D341Med (cell line): ENCODE data around the gene ASIC2.

Experiments
- DNase-seq: peaks from one replicate; pipeline ENCODE4 v3.0.0; 2012; ENCODE audit warnings: low spot score

ASIC2 gene

DNA sequence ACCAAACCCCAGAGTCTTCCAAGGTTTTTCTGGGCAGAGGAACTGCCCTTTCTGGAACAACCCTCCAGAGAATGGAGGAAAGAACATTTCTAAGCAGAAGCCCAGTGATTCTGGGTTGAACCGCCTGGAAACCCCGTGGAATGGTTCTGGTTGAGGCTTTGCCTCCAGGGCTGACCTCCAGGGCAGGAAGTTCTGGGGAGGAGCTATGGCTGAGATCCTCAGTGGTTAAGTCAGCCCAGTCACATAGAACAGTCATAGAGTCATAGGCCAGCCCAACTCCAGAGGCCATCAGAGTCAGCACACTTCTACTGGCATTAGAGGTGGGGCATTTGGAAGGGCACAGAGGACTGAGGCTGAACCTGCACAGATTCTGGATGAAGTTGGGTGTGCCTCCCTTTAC lies 235.5 kb downstream of the ASIC2 start:
- DNase-seq, result no peak

DNA sequence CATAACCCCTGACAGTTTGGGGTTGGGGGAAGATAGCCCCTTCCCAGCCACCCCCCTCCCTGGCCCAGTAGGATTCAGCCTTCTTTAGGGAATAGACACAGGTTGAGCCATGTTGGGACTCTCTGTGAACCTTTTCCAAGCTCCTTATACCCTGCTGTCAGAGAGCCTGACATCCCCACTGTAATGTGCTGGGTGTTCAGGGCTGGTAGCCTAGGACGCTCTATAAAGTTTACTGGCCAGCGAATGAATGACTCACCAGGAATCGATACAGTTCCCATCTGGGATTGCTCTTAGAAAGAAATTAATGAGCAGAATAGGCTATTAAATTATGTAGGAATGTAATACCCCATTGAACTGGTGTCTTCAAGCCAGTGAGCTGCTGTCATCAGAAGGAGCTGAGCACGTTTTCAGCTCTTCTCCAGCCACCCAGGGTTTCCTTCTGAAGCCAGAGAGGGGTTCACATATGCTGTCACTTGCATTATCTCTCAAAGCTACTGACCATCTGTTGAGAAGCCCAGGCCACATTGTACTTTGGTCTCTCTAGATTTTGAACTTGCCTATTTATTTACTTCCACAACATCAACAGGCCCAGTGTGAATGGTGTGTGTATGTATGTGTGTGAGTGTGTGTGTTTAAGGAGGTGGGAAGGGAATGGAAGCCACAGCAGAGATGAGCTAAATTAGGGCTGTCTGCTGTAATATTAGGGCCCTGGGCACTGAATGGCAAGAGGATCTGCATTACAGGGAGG lies 236.5 kb downstream of the ASIC2 start:
- DNase-seq, result no peak

DNA sequence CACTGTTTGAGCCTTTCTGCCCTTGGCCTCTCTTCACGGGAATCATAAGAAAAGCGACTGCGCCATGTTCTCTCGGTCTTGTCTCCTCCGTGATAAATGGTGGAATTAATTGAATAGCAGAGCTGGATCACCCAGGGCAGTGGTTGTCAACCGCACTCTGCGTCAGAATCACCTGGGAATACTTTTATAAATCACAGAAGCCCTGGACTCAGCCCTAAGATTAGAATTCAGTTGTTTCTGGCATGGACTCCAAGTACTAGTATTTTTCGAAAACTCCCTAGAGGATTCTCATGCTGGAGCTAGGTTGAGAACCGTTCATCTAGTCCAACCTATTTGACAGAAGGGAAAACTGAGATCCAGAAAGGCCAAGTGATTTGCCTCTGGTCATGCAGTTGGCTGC lies 237.3 kb downstream of the ASIC2 start:
- DNase-seq, result no peak

DNA sequence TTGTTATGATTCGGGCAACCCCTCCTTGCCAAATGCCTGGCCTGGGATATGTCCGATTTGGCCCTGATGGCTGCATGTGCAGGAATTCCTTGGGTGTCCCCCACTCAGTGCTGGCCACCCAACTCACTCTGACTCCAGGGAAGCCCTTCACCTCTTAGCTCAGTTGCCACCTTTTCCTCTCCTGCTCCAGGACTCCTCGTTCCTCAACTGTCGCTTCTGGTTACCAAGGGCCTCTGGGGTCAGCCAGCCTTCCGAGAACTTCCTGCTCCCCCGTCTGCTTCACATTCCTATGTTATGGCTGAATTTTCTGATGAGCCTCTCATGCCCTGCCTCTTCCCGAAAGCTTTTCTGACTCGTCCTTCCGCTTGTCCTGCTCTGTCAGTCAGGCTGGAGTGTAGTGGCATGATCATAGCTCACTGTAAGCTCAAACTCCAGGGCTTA lies 237.9 kb downstream of the ASIC2 start:
- DNase-seq, result no peak

DNA sequence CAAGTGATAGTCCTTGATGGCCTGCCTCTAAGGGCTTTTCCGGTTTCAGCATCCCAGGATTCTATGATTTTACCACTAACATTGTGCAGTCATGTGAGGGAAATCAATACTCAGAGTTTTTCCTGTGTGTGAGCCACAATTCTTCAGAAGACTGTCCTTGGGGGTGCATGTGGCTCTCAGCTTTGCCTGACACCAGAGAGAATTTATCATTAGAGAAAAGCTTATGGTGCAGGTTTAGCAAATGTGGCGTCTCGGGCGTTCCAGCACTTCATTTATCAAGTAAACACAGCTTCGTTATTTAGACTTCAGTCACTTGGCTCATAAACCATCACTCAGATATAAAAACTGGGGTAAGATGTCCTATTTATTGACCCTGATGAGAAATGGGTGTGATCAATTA lies 238.7 kb downstream of the ASIC2 start:
- no peak for DNase-seq

DNA sequence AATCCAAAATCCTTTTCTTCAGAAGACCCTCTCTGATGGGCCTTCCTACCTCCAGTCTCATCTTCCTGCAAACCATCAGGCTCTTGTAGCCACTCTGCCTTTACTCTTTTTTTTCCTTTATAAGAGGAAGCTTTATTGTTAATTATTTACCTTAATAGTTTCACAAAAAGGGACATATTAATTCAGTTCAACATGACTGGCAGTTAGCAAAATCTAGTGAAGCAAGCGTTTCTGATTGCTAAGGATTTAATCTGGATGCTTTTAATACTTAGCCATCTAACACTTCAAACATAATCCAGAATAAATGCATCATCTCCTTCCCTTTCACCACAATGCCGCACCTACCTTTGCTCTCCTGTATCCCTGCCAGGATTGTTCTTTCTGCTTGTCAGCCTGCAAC lies 239.4 kb downstream of the ASIC2 start:
- DNase-seq, result no peak

DNA sequence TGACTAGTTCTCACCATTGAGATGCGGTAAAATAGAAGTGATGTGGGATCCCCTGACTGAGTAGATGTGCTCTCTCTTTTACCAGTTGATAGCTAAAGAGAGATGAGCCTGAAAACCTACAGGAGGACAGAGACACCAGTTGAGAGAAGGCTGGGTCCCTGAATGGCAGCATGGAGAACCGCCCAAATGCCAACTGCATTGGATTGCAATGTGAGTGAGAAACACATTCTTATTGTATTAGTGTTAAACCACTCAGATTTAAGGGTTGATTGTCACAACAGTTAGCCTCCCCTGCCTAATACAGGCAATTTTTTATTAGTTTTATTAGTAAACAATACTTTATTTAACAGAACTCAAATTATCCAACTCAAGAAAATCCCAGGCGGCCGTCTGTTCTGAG lies 240.2 kb downstream of the ASIC2 start:
- DNase-seq, result no peak

DNA sequence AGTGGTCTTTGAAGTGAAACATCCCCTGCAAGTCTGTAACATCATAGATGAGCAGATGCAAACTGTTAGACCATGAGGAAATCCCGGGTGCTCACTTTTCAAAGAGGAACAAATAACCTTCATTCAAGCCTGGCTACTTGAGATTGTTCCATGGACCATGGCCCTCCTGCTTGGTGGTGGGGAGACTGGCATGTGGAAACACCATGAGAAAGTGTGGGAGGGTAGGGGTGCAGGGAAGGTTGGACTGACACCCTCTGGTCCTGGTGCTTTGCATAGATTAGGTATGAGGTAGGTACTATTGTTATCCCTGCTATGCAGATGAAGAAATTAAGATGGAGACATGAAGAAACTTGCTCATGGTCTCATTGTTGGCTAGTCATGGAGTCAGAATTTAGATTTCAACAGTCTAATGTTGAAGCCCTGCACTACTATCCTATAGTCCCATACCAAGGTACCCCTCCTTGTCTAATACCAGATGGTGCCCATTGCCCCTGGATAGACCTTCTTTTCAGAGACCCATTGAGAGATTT lies 242.4 kb downstream of the ASIC2 start:
- DNase-seq, result peak; percentile 8

DNA sequence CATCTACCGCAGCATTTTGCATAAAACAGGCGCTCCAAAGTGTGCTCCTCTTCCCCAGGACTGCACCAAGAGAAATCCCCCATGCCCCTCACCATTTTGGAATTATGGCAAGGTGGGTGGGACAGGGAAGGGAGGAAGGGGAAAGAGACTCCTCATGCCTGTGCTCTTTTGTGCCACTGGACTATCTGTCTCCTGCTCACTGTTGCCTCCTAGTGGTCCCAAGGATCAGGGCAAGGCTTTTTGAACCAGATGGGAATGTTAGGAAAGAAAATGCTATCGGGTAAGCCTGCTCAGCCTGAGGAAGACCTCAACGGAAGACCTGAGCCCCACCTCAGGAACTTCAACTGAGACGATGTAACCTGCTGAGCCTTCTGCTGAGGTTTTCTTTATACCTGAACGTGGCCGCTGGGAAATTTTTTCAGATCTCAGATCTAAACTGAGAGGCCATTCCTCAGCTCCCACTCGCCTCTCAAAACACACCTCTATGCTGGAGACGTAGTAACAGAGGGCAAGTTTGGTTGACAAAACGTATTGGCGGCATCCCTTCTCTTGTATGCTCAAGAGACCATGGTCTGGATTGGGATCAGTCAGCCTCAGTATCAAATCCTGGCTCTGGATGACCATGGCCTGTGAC lies 243.2 kb downstream of the ASIC2 start:
- DNase-seq, result peak; percentile 83

DNA sequence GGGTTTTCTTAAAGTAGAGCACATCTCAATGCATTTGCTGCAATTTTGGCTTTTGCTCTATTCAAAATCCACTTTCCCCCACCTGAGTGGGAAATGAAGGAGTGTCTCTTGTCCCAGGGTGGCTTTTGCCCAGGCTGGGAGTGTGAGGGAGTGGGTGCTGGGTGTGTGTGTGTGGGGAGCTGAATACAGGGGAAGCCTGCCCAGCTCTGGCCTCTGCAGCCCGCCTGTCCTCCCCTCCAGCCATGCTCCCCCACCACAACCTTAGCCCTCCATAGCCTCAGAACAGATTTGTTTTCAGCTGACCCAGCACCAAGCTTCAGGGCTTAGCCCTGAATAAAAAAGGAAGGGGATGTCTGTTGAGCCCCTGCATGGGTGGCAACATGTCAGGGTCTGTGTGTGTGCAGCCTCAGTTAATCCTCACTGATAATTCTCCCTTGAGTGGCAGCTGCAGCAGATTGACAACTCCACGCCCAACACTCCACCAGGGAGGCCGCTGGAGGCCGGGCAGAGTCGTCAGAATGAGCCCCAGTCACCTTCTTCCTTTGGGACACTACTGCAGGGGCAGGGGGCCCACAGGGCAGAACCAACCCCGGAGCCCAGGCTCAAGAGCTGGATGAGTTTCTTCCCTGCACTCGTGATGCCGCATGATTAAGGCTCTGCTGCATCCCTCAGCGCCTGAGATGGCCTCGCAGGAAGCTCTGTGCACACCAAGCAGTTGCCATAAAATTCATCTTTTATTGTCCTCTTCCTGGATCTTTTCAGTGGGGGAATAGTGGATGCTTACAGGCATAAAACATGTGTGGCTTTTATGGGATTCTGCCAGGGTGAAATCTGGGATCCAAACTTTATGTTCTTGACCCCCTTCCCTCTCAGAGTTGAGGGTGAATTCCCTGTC lies 246.5 kb downstream of the ASIC2 start:
- DNase-seq, result peak; percentile 54

DNA sequence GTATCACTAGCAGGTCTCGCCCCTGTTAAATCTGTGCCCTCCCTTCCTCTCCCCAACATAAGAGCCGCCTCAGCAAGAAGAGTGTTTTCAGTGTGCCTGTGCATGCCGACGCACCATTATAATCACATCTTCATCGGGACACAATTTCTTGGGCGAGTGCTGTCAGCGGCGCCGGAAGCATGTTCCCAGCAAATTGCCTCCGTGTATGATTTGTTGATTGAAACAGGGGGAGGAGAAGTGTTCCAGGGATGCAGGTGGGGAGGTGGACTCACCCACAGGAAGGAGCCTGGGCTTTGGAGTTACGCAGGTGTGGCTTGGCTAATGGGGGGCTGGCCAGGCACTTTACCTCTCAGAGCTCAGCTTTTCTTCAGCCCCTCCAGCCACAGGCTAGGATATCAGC lies 247.9 kb downstream of the ASIC2 start:
- no peak for DNase-seq

DNA sequence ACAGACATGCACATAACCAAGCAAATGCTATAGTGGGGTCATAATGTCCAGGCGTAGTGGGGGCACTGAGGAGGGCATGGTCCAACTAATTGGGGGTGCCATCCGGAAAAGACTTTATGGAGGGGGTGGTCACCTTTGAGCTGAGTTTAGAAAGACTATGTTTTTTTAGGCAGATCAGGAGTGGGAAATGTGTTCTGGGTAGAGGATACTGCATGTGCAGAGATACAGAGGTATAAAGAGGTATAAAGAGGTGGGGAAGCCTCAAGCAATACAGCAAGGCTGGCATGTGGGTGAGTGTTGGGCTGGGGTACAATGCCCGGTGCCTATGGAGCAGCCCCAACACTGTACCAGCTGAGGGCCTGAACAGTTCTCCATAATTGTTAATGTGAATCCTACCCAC lies 248.3 kb downstream of the ASIC2 start:
- DNase-seq, result no peak

DNA sequence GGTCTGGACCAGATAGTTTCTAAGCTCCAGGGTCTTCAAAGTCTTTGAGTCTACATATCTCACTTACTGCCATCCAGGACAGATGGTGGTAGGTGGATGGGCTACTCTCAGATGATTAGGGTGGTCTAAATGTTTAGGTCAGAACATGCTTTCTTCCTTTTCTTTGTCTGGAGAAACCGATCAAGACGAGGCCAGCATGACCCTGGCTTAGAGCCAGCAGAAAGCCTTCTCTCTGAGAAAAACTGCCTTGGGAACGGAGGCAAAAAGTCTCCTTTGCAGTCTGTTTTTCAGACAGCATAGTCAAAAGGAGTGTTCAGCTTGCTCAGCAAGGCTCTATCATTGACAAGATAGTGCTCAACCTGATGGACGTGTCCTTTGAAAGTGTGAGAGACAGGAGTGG lies 252.6 kb downstream of the ASIC2 start:
- no peak for DNase-seq

DNA sequence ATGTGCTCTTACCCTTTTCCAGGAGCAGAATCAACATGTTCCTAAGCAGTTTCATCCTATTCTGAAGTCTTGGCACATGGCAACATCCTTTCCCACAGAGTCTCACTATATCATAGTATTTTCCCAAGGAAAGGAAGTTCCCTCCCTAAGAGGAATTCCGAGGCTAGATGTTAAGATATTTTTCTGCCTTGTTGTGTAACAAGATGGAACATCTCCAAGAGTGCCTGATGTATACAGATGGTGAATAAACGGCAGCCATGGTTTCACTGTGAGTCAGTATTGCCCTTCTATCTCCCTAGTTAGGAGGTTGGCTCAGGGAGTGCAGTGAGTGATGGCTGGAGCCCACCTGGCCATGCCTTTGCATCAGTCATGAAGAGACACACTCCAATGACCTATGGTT lies 253.2 kb downstream of the ASIC2 start:
- DNase-seq, result no peak

DNA sequence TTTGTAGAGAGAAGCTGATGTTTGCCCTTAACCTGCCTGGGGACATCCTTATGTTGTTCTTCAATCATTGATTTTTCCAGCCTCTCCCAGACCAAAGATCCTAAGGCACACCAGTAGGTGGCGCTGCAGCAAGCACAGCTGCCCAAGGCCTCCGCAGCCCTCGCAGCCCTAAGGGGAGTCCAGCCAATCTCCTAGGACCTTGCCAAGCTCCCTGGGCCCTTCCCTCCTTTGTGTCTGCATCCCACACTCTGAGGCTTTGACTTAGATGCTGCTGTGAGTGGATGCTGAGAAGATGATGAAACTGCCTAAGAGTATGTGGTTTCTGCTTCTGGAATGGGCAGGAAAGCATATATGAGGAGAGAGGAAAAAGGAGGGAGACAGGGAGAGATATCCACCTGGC lies 254.4 kb downstream of the ASIC2 start:
- peak; percentile 85 for DNase-seq

DNA sequence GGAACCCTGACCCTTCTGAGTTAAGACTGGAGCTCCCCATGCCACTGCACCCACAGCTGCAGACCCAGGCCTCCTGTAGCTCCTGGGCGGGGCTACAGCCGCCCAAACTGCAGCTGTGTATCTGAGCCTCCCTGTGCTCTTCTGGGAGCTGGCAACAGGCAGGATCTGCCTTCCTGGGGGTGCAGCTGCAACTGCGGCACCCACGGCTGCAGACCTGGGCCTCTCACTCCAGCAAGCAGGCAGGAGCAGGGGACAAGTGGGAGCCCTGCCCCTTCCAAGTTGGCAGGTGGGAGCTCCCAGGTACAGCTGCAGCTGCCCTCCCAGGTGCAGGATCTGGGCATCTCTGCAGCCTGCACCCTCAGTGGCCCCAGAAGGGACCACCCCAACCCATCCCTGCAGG lies 259.9 kb downstream of the ASIC2 start:
- DNase-seq, result no peak

DNA sequence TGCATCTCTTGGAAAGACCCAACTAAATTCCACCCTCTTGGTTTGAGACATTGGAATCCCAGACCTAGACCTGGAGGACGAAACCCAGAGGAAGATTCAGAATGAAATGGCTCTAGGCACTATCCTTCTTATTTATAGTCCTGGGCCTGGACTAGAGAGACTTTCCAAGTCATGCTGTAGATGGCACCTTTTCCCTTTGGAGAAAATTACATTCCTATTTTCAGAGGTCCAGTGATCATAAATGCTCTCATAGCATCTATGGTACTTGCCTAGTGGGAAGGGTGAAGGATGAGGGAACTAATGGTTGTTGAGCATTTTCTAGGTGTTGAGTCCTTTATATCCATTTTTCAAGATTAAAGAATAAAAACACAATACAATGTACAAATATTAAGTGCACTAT lies 264.3 kb downstream of the ASIC2 start:
- no peak for DNase-seq

DNA sequence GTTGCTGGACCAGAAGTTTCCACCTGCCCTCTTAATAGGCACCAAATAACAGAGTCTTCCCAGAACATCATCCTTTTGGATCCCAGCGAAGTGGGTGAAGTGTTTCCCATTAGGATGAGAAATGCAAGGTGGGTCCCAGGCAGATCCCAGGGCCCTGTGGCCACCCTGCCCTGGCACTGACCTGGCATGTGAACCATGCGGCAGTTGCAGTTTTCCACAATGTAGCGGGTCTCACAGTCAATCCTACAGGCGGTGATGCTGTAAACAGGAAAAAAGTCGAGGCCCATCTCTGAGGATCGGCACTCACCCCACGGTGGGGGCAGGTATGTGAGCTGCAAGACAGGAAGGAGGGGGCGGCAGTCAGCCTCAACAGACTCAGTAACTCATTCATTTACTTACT lies 265.0 kb downstream of the ASIC2 start:
- DNase-seq, result no peak

DNA sequence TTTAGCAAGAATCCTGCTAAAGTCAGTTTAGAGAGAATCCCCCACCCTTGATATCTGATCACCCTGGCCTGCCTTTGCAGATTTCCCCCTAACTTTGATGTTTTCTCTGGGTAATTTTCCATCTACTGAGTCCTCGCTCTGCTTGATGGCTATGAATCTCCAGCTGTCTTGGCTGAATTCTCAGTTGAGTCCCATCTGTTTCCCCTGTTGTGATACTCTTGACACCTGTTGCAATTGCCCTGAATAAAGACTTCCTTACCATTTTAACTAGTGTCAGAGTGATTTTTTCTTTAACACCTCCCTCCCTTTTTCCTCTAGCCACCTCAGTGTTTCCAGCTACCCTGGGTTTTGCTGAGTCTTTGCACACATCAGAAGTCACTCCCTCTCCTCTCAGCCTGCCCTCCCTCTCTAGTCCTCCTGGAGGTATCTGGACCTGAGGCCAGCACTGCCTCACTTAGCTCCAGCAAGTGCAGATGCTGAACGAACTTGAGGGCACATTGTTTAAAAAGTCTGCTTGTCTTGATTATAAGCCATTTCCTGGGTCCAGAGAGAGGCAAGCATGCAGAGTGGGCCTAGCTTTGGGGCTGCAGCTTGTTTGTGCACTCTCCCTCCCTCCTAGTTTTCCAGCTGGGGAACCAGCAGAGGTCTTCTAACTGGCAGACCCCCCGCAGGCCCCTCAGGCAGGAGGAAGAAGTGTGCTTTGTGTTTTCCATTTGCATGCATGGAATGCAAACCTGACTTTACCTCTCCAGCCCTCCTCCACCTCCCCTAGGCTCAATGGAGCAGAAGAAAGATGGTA lies 268.2 kb downstream of the ASIC2 start:
- no peak for DNase-seq

DNA sequence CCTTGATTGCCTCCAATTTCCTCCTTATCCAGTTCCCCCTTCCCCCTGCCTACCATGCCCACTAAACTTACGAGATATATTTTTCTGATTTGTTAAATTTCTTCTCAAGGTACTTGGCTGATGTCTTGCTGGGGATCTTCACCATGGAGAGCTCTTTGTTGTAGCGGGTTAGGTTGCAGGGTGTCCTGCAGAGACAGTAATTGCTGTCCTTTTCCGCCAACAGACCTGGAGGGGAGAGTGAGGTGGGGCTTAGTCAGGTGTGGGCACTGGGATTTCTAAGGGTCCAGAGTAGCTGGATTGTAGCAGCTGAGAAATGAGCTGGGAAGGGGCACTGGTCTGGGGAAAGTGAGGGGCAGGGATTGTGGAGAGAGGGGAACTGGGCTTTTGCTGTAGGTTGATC lies 269.3 kb downstream of the ASIC2 start:
- DNase-seq, result peak; percentile 11

DNA sequence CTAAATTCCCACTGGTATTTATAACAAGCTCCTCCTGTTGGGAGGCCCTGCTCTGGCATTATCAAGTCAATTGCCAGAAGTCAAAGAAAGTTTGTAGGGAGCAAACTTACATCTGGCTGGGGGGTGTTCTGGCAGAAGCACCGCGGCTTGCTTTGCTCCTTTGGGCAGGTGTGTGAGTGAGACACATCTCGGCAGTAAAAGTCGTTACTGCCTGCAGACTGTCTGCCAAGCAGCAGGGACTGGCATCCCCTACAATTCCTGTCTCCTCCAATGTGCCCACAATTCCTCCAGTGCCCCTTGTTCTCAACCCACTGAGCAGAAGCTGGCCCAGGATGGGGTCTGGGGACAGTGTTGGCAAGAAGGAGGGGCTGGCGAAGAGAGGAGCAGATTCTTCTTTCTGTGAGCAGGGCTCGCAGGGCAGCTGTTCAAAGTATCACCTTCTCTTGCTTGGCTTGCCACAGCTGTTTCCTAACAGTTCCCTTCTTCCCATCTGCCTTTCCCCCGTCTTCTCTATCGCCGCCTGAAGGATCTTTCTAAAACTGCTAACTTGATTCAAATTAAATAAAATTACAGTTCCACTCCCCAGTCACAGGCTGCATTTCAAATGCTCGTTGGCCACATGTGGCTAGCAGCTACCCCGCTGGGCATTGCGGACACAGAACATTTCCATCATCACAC lies 271.2 kb downstream of the ASIC2 start:
- peak; percentile 45 for DNase-seq
